ENCODE results near the gene C3orf18. TPM values are rescaled to one million over a fixed set of nuclear protein-coding genes. Genes with fewer than 3 reads are reported as not detected.

C3orf18 gene
- total RNA-seq, 4 donors from 2014 or later: 1.9 to 10.2 (median 4.3) TPM

GRCh38 chr3:50574444-50574831, 6.9 kb upstream of the C3orf18 start:
- H3K27me3 ChIP-seq: no peaks in the 10 kb centered on the region
- no peak overlapping the region for H3K27ac ChIP-seq
- in situ Hi-C loops (cut with MboI; ENCODE audit: low pct_ligation_motif_present in 1 of 4, low pct_unique_long_range_greater_than_20kb in 1 of 4, low sequenced_read_pairs in 3 of 4): loop anchor here in 2 of 4 donors (5.0 to 25.0 kb wide), 2 partner anchors 38 to 212 kb away; partner anchors contain the start of genes CISH (in 1 of the 2), CYB561D2 (in 1 of the 2), NPRL2 (in 1 of the 2) and TMEM115 (in 1 of the 2)

GRCh38 chr3:50573566-50574443, 6.3 kb upstream of the C3orf18 start:
- H3K27ac ChIP-seq: no peak overlapping the region

More at GRCh38 chr3:50574444-50574831, 6.9 kb upstream of the C3orf18 start:
- no peak for DNase-seq
- Histone ChIP-seq H3K4me1 (peaks cover 0 to 14% (median 10%) of the 10 kb centered on the region in 4 donors), H3K4me3 (no peak overlapping the region), H3K36me3 (no peaks in the 10 kb centered on the region), H3K9me3 (no peaks in the 10 kb centered on the region)
- intact Hi-C loops (cut with DNase I; ENCODE audit: low total_unique reads): no loop called here
- 92% methylated on average over 1 of the region's 1 CpG; no CpG with 5 or more reads in 1 of the 2 donors for WGBS, 2 donors (ENCODE audit: low coverage in 1 of 2)
- TF ChIP-seq CTCF (IDR thresholded peaks at IDR 0.05) (no peak), POLR2A (IDR thresholded peaks at IDR 0.05) (no peak), POLR2AphosphoS5 (IDR thresholded peaks at IDR 0.05) (no peak), EP300 (IDR thresholded peaks at IDR 0.05; ENCODE audit: low read depth) (no peak)

GRCh38 chr3:50572801-50573371, 5.3 kb upstream of the C3orf18 start:
- intact Hi-C loops (cut with DNase I; ENCODE audit: low total_unique reads): loop anchor here (1.0 kb wide), 1 partner anchor 41 kb away; no protein-coding TSS in a partner anchor
- Histone ChIP-seq H3K27me3 (no peaks in the 10 kb centered on the region), H3K27ac (peak overlapping the region in 3 of 4 donors; percentile 2 to 16 (median 9)), H3K4me1 (peaks cover 2 to 21% (median 14%) of the 10 kb centered on the region in 4 donors), H3K9me3 (no peaks in the 10 kb centered on the region), H3K36me3 (no peaks in the 10 kb centered on the region), H3K4me3 (no peak overlapping the region)
- in situ Hi-C loops (cut with MboI; ENCODE audit: low pct_ligation_motif_present in 1 of 4, low pct_unique_long_range_greater_than_20kb in 1 of 4, low sequenced_read_pairs in 3 of 4): loop anchor here in 2 of 4 donors (5.0 to 25.0 kb wide), 2 partner anchors 39 to 211 kb away; partner anchors contain the start of genes CISH (in 1 of the 2), CYB561D2 (in 1 of the 2), NPRL2 (in 1 of the 2) and TMEM115 (in 1 of the 2)
- TF ChIP-seq POLR2A (IDR thresholded peaks at IDR 0.05): no peak
- WGBS, 2 donors (ENCODE audit: low coverage in 1 of 2): 79% methylated on average over 4 of the region's 4 CpGs; no CpG with 5 or more reads in 1 of the 2 donors
- no peak for DNase-seq

More at GRCh38 chr3:50573566-50574443, 6.3 kb upstream of the C3orf18 start:
- H3K4me3 ChIP-seq: no peak overlapping the region
- H3K4me1 ChIP-seq: peaks cover 0 to 14% (median 10%) of the 10 kb centered on the region in 4 donors
- no peaks in the 10 kb centered on the region for H3K36me3 ChIP-seq
- 74% methylated on average over 8 of the region's 8 CpGs; no CpG with 5 or more reads in 1 of the 2 donors for WGBS, 2 donors (ENCODE audit: low coverage in 1 of 2)
- TF ChIP-seq POLR2AphosphoS5 (IDR thresholded peaks at IDR 0.05): no peak
- no peak for TF ChIP-seq POLR2A (IDR thresholded peaks at IDR 0.05)
- no peak for TF ChIP-seq EP300 (IDR thresholded peaks at IDR 0.05; ENCODE audit: low read depth)
- no peak for TF ChIP-seq CTCF (IDR thresholded peaks at IDR 0.05)
- intact Hi-C loops (cut with DNase I; ENCODE audit: low total_unique reads) (no loop called here), in situ Hi-C loops (cut with MboI; ENCODE audit: low pct_ligation_motif_present in 1 of 4, low pct_unique_long_range_greater_than_20kb in 1 of 4, low sequenced_read_pairs in 3 of 4) (loop anchor here in 2 of 4 donors (5.0 to 25.0 kb wide), 2 partner anchors 38 to 212 kb away; partner anchors contain the start of genes CISH (in 1 of the 2), CYB561D2 (in 1 of the 2), NPRL2 (in 1 of the 2) and TMEM115 (in 1 of the 2))
- no peaks in the 10 kb centered on the region for H3K9me3 ChIP-seq
- peak; percentile 25 for DNase-seq
- H3K27me3 ChIP-seq: no peaks in the 10 kb centered on the region

GRCh38 chr3:50572158-50572557, 4.6 kb upstream of the C3orf18 start:
- no peak for TF ChIP-seq POLR2A (IDR thresholded peaks at IDR 0.05)
- peak; percentile 87 to 96 (median 91) for TF ChIP-seq CTCF (IDR thresholded peaks at IDR 0.05)
- WGBS, 2 donors (ENCODE audit: low coverage in 1 of 2): 0% methylated on average over 1 of the region's 1 CpG; no CpG with 5 or more reads in 1 of the 2 donors
- Histone ChIP-seq H3K4me1 (peaks cover 3 to 26% (median 19%) of the 10 kb centered on the region in 4 donors), H3K36me3 (no peaks in the 10 kb centered on the region), H3K27me3 (no peaks in the 10 kb centered on the region), H3K9me3 (no peaks in the 10 kb centered on the region), H3K4me3 (no peak overlapping the region), H3K27ac (peak overlapping the region; percentile 2 to 35 (median 12))
- DNase-seq: peak; percentile 83
- intact Hi-C loops (cut with DNase I; ENCODE audit: low total_unique reads) (loop anchor here (1.0 kb wide), 1 partner anchor 42 kb away; no protein-coding TSS in a partner anchor), in situ Hi-C loops (cut with MboI; ENCODE audit: low pct_ligation_motif_present in 1 of 4, low pct_unique_long_range_greater_than_20kb in 1 of 4, low sequenced_read_pairs in 3 of 4) (loop anchor here in 2 of 4 donors (5.0 to 25.0 kb wide), 2 partner anchors 40 to 210 kb away; partner anchors contain the start of genes CISH (in 1 of the 2), CYB561D2 (in 1 of the 2), NPRL2 (in 1 of the 2) and TMEM115 (in 1 of the 2))

Data from transverse colon (tissue), 4 donors.